Prostate gland (tissue), 2 donors: ENCODE measurements around the gene NF2. TPM values are rescaled to one million over a fixed set of nuclear protein-coding genes. Genes with fewer than 3 reads are reported as not detected.

Experiments
- DNase-seq: peaks from one replicate; pipeline ENCODE4 v3.0.0-alpha.2; 2019; ENCODE audit warnings: low spot score
- H3K27ac ChIP-seq, 2 donors: fragments of 200-600 bp; sonication (generic); 2 replicates each; pipeline ENCODE4 v1.5.1; 2017 to 2019
- H3K27me3 ChIP-seq: fragments of 200-600 bp; sonication (generic); replicated peaks from 2 replicates; pipeline ENCODE4 v1.5.1; 2019; ENCODE audit not compliant: insufficient read depth
- H3K36me3 ChIP-seq, 2 donors: fragments of 200-600 bp; sonication (generic); 1 replicate in 1 of 2; 2 replicates in 1 of 2; pipeline versions ENCODE4 v1.5.1 to v1.8.1; 2017 to 2019
- H3K4me1 ChIP-seq: fragments of 200-600 bp; sonication (generic); replicated peaks from 2 replicates; pipeline ENCODE4 v1.5.1; 2019
- H3K4me3 ChIP-seq, 2 donors: fragments of 200-600 bp; sonication (generic); 2 replicates each; pipeline ENCODE4 v1.5.1; 2017 to 2019
- H3K9me3 ChIP-seq: fragments of 200-600 bp; sonication (generic); 2 replicates; pipeline ENCODE4 v1.5.1; 2017
- POLR2A ChIP-seq: fragments of 450-650 bp; IDR thresholded peaks from one replicate; pipeline ENCODE4 v1.6.1; 2016; ENCODE audit warnings: antibody characterized with exemption, mild to moderate bottlenecking
- POLR2AphosphoS5 ChIP-seq: sonication (generic); formaldehyde crosslinking; IDR thresholded peaks from one replicate; pipeline ENCODE4 v1.6.1; 2017; ENCODE audit warnings: antibody characterized with exemption
- WGBS: methylation state at CpG from one replicate; pipeline ENCODE4 v1.1.5; 2018; 5-methylcytosine and 5-hydroxymethylcytosine counted together
- intact Hi-C: fragments of 100-400 bp; cut with DNase I; formaldehyde crosslinking; loops from one replicate; pipeline ENCODE4 v1.14.2; 2022
- total RNA-seq, 2 donors: library from RNA; depleted of rRNA; stranded (reverse); fragments of >200 nt; gene quantifications; one replicate each; pipeline ENCODE4 v1.1.0, GENCODE V29; 2016
- TF ChIP-seq, protein P1 (sequence below), 4 experiments: fragments of 200-600 bp in 2 of 4; fragments of 450-650 bp in 2 of 4; sonication (generic) in 2 of 4; IDR thresholded peaks; 1 replicate in 3 of 4; 2 replicates in 1 of 4; pipeline ENCODE4 v1.5.1; 2016 to 2019; ENCODE audit warnings: antibody characterized with exemption in 4 of 4, mild to moderate bottlenecking in 2 of 4, moderate library complexity in 2 of 4

Gene NF2
- total RNA-seq, 2 donors from 2014 or later, result 32.3 to 34.7 TPM

- H3K4me1 ChIP-seq, result peaks cover 3% of the 10 kb centered on the region
- no peak overlapping the region for H3K27ac ChIP-seq
- H3K27me3 ChIP-seq, result no peaks in the 10 kb centered on the region
- intact Hi-C loops, result loop anchor here (10.0 kb wide), 1 partner anchor 313 kb away; no protein-coding TSS in a partner anchor
- DNase-seq, result no peak
- no peak overlapping the region for H3K4me3 ChIP-seq
- H3K36me3 ChIP-seq, result no peaks in the 10 kb centered on the region
- TF ChIP-seq POLR2A, result no peak
- no peak for TF ChIP-seq POLR2AphosphoS5
- TF ChIP-seq, protein P1, sequence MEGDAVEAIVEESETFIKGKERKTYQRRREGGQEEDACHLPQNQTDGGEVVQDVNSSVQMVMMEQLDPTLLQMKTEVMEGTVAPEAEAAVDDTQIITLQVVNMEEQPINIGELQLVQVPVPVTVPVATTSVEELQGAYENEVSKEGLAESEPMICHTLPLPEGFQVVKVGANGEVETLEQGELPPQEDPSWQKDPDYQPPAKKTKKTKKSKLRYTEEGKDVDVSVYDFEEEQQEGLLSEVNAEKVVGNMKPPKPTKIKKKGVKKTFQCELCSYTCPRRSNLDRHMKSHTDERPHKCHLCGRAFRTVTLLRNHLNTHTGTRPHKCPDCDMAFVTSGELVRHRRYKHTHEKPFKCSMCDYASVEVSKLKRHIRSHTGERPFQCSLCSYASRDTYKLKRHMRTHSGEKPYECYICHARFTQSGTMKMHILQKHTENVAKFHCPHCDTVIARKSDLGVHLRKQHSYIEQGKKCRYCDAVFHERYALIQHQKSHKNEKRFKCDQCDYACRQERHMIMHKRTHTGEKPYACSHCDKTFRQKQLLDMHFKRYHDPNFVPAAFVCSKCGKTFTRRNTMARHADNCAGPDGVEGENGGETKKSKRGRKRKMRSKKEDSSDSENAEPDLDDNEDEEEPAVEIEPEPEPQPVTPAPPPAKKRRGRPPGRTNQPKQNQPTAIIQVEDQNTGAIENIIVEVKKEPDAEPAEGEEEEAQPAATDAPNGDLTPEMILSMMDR (IDR thresholded peaks at IDR 0.05), result no peak
- H3K9me3 ChIP-seq, result no peaks in the 10 kb centered on the region
- 78% methylated on average over 13 of the region's 13 CpGs for WGBS
Measured at GRCh38 chr22:29691636-29692326, 88.3 kb downstream of the NF2 start.

DNA sequence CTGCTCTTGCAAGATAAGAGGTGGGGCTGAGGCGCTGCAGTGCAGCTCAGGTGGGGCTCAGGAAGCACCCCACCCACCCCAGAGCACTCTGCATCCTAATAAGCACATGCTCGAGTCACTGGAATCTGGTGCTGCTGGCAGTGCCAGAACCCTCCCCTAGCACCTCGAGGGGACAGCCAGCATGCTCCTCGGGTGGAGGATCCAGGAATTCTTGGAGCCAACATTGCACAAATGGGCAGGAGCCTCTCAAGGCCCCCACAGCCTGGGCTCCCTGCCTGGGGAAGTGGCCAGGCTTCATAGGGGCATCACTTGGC is 88.9 kb downstream of the NF2 start:
- Histone ChIP-seq H3K9me3 (no peaks in the 10 kb centered on the region), H3K27ac (no peak overlapping the region), H3K36me3 (no peaks in the 10 kb centered on the region), H3K27me3 (no peaks in the 10 kb centered on the region), H3K4me3 (no peak overlapping the region), H3K4me1 (peaks cover 3% of the 10 kb centered on the region)
- TF ChIP-seq, protein P1 (IDR thresholded peaks at IDR 0.05), result no peak
- TF ChIP-seq POLR2AphosphoS5, result no peak
- TF ChIP-seq POLR2A, result no peak
- 35% methylated on average over 4 of the region's 4 CpGs for WGBS
- intact Hi-C loops, result loop anchor here (10.0 kb wide), 1 partner anchor 313 kb away; no protein-coding TSS in a partner anchor
- no peak for DNase-seq

DNA sequence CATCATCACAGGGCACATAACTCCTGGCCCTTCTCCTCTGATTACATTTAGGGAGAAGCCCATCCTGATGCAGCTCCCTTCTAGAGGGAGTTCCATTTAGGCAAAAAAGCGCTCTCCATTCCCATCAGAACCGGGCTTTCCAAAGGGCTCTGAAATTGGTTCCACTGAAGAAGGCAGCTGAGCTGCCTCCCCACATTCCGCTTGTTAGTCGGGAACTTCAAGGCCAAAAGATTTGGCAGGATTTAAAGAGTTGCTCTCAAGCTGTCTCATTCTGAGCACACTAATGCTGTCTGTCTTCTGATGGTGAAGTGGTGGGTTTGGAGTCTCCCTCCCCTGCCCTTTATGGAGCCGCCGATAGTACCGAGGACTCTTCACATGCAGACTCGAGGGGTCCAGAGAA is 89.7 kb downstream of the NF2 start:
- no peak for DNase-seq
- no peak for TF ChIP-seq POLR2AphosphoS5
- no peak for TF ChIP-seq POLR2A
- TF ChIP-seq, protein P1 (IDR thresholded peaks at IDR 0.05), result no peak
- WGBS, result 69% methylated on average over 8 of the region's 8 CpGs
- intact Hi-C loops, result loop anchor here (10.0 kb wide), 1 partner anchor 312 kb away; no protein-coding TSS in a partner anchor
- Histone ChIP-seq H3K4me3 (no peak overlapping the region), H3K27ac (no peak overlapping the region), H3K9me3 (no peaks in the 10 kb centered on the region), H3K4me1 (peaks cover 3% of the 10 kb centered on the region), H3K27me3 (no peaks in the 10 kb centered on the region), H3K36me3 (no peaks in the 10 kb centered on the region)

- TF ChIP-seq, protein P1 (IDR thresholded peaks at IDR 0.05), result no peak
- TF ChIP-seq POLR2AphosphoS5, result no peak
- TF ChIP-seq POLR2A, result no peak
- no peaks in the 10 kb centered on the region for H3K36me3 ChIP-seq
- no peak overlapping the region for H3K27ac ChIP-seq
- DNase-seq, result no peak
- WGBS, result 55% methylated on average over 9 of the region's 9 CpGs
- no peaks in the 10 kb centered on the region for H3K9me3 ChIP-seq
- H3K4me1 ChIP-seq, result peaks cover 3% of the 10 kb centered on the region
- no peak overlapping the region for H3K4me3 ChIP-seq
- H3K27me3 ChIP-seq, result no peaks in the 10 kb centered on the region
- intact Hi-C loops, result loop anchor here (10.0 kb wide), 1 partner anchor 311 kb away; no protein-coding TSS in a partner anchor
Measured at GRCh38 chr22:29693671-29694070, 90.2 kb downstream of the NF2 start.
